ENCODE measurements around the gene VPS41. TPM values are rescaled to one million over a fixed set of nuclear protein-coding genes. Genes with fewer than 3 reads are reported as not detected.

VPS41 gene
- total and polyA plus RNA-seq, 10 of the 15 experiments (the other 5 are each of a cell fraction or from before 2014, with no cell fraction given) = 15.3 to 63.2 (median 47.0) TPM

- TF ChIP-seq SKIL (IDR thresholded peaks at IDR 0.05; ENCODE audit: low read depth, poor library complexity, severe bottlenecking) (no peak), E2F8 (IDR thresholded peaks at IDR 0.05; ENCODE audit: low read depth, partially characterized antibody) (peak; percentile 63), SIN3A (IDR thresholded peaks at IDR 0.05; ENCODE audit: low read depth, low read length) (peak; percentile 90; the same call in 1 of the 2 replicates), ZNF24 (IDR thresholded peaks at IDR 0.05) (no peak), ETV6 (conservative IDR thresholded peaks at IDR 0.05 in 1 of 2, IDR thresholded peaks at IDR 0.05 in 1 of 2; ENCODE audit: borderline replicate concordance in 1 of 2, low read depth in 1 of 2) (no peak), HCFC1 (IDR thresholded peaks at IDR 0.05; ENCODE audit: low read length) (peak; percentile 94), STAT3 (IDR thresholded peaks at IDR 0.05; ENCODE audit: low read depth, low read length) (no peak), EGR1 (IDR thresholded peaks at IDR 0.05; ENCODE audit: borderline replicate concordance in 1 of 2, low read depth in 2 of 2, low read length in 2 of 2) (0 out of 3 replicates have a peak, but pooled peaks of 1 of the 2 experiments have one; percentile 14), SMAD5 (IDR thresholded peaks at IDR 0.05; ENCODE audit: low read depth) (0 out of 2 replicates have a peak, but pooled peaks have one; percentile 44), NFYB (IDR thresholded peaks at IDR 0.05; ENCODE audit: insufficient read depth, low read depth, low read length) (no peak), ATF3 (IDR thresholded peaks at IDR 0.05; ENCODE audit: borderline replicate concordance, extremely low read depth, low read depth, low read length) (peak; percentile 87; the same call in 1 of the 2 replicates), SREBF1 (IDR thresholded peaks at IDR 0.05; ENCODE audit: low read length) (peak; percentile 56; the same call in 1 of the 2 replicates), BCL3 (IDR thresholded peaks at IDR 0.05; ENCODE audit: borderline replicate concordance, insufficient read depth, low read depth, low read length, poor library complexity, severe bottlenecking) (no peak), CHD4 (IDR thresholded peaks at IDR 0.05) (no peak), CHD2 (IDR thresholded peaks at IDR 0.05; ENCODE audit: borderline replicate concordance, low read depth, low read length) (no peak), MTA2 (IDR thresholded peaks at IDR 0.05; ENCODE audit: low read depth) (no peak), MYB (IDR thresholded peaks at IDR 0.05; ENCODE audit: borderline replicate concordance, low read depth, low read length) (no peak), GABPA (IDR thresholded peaks at IDR 0.05; ENCODE audit: low read depth) (peak; percentile 80), RELB (IDR thresholded peaks at IDR 0.05; ENCODE audit: low read depth) (peak; percentile 68), RFX5 (IDR thresholded peaks at IDR 0.05; ENCODE audit: low read depth, low read length) (no peak), NFYA (IDR thresholded peaks at IDR 0.05; ENCODE audit: borderline replicate concordance, low read depth, low read length) (no peak)
These were observed at the start of gene VPS41 (continued) for GRCh38 chr7:38908759-38909335.
